ENCODE measurements around the gene PARD6A.

DNA sequence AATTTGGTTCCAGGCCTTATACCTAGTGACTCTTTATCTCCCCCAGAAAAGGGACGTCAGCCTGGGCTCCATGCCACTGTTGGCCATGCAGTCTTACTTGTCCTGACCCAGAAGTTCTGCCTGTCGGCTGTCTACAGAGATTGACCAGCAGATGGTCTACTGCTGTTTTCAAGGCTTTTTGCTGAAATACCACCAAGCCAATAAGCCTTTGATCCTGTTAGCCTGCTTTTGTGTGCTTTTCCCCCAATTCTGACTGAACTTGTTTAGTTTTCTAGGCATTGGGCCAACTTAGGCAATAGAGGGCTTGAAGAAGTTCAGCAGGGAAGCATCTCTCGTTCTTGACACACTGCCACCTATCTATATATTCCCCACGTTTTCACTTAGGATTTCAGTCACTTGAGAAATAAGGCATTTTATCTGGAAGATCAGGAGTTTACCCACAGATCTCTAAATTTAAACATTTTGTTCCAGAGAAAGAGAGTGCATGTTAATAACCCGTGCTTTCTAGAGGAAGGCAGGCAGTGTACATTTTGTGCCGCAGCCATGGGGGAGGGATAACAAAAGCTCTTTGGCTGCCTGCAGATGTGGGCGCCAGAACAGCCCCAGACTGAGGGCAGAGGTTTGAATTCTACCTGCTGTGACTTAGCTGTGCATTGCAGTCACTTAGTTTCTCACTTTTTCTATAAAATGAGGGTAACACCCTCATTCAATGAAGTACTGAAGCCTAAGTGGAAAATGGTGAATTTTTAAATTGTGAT lies 28.2 kb upstream of the PARD6A start:
- TF ChIP-seq, protein P1, sequence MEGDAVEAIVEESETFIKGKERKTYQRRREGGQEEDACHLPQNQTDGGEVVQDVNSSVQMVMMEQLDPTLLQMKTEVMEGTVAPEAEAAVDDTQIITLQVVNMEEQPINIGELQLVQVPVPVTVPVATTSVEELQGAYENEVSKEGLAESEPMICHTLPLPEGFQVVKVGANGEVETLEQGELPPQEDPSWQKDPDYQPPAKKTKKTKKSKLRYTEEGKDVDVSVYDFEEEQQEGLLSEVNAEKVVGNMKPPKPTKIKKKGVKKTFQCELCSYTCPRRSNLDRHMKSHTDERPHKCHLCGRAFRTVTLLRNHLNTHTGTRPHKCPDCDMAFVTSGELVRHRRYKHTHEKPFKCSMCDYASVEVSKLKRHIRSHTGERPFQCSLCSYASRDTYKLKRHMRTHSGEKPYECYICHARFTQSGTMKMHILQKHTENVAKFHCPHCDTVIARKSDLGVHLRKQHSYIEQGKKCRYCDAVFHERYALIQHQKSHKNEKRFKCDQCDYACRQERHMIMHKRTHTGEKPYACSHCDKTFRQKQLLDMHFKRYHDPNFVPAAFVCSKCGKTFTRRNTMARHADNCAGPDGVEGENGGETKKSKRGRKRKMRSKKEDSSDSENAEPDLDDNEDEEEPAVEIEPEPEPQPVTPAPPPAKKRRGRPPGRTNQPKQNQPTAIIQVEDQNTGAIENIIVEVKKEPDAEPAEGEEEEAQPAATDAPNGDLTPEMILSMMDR (IDR thresholded peaks at IDR 0.05 in 2 of 3, conservative IDR thresholded peaks at IDR 0.05 in 1 of 3; ENCODE audit: borderline replicate concordance in 1 of 3, insufficient read depth in 1 of 3, low read depth in 2 of 3, low read length in 2 of 3): no peak
- TF ChIP-seq JUND (IDR thresholded peaks at IDR 0.05) (no peak), RAD21 (IDR thresholded peaks at IDR 0.05; ENCODE audit: low read depth) (no peak), EZH2phosphoT487 (IDR thresholded peaks at IDR 0.05; ENCODE audit: borderline replicate concordance) (no peak)
- TF ChIP-seq, protein P2, sequence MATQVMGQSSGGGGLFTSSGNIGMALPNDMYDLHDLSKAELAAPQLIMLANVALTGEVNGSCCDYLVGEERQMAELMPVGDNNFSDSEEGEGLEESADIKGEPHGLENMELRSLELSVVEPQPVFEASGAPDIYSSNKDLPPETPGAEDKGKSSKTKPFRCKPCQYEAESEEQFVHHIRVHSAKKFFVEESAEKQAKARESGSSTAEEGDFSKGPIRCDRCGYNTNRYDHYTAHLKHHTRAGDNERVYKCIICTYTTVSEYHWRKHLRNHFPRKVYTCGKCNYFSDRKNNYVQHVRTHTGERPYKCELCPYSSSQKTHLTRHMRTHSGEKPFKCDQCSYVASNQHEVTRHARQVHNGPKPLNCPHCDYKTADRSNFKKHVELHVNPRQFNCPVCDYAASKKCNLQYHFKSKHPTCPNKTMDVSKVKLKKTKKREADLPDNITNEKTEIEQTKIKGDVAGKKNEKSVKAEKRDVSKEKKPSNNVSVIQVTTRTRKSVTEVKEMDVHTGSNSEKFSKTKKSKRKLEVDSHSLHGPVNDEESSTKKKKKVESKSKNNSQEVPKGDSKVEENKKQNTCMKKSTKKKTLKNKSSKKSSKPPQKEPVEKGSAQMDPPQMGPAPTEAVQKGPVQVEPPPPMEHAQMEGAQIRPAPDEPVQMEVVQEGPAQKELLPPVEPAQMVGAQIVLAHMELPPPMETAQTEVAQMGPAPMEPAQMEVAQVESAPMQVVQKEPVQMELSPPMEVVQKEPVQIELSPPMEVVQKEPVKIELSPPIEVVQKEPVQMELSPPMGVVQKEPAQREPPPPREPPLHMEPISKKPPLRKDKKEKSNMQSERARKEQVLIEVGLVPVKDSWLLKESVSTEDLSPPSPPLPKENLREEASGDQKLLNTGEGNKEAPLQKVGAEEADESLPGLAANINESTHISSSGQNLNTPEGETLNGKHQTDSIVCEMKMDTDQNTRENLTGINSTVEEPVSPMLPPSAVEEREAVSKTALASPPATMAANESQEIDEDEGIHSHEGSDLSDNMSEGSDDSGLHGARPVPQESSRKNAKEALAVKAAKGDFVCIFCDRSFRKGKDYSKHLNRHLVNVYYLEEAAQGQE (IDR thresholded peaks at IDR 0.05; ENCODE audit: low read depth): no peak

All from HCT116 (cell line).